GM12878 (cell line): ENCODE measurements around the gene ZMIZ1. TPM values are rescaled to one million over a fixed set of nuclear protein-coding genes. Genes with fewer than 3 reads are reported as not detected.

ENCODE experiments used
- ATAC-seq: fragments of 200-7000 bp; cut with Tn5 transposase; 3 replicates; pipeline ENCODE4 v1.9.1; 2020; ENCODE audit warnings: mild to moderate bottlenecking, moderate library complexity
- BruUV-seq: library from RNA; stranded (reverse); fragments of 400-500 nt; replicated peaks from 2 replicates; lab custom pipeline; 2021; lab: Mats Ljungman, UMichigan
- CTCF ChIA-PET: fragments of 300-600 bp; sonication (Branson Sonifier 250); formaldehyde crosslinking; extraction: SDS; loops from one replicate; lab custom pipeline; 2021; ENCODE audit warnings: inconsistent platforms; lab: Yijun Ruan, JAX
- POLR2A ChIA-PET: fragments of 350-600 bp; formaldehyde crosslinking; extraction: SDS; loops from one replicate; lab custom pipeline; 2021; ENCODE audit warnings: inconsistent platforms; lab: Charles Lee
- RAD21 ChIA-PET: fragments of 300-600 bp; sonication (Branson Sonifier 250); formaldehyde crosslinking; loops from one replicate; lab custom pipeline; 2023; ENCODE audit warnings: antibody characterized with exemption; ENCODE audit not compliant: unreplicated experiment; lab: Charles Lee
- SMC1A ChIA-PET: fragments of 300-600 bp; sonication (Branson Sonifier 250); formaldehyde crosslinking; loops from one replicate; lab custom pipeline; 2023; ENCODE audit not compliant: unreplicated experiment, uncharacterized antibody; lab: Charles Lee
- DNase-seq: peaks from one replicate; pipeline ENCODE4 v3.0.0-alpha.2; 2011; ENCODE audit warnings: low read depth, low spot score
- FAIRE-seq: peaks from 3 replicates; lab custom pipeline; 2011; peaks lifted over from hg19 to GRCh38; lab: Jason Lieb, UNC
- H2AFZ ChIP-seq: 2 replicates; pipeline ENCODE4 v1.6.0; 2011; ENCODE audit warnings: low read depth, low read length, control low read depth; ENCODE audit not compliant: control insufficient read depth
- H3K27ac ChIP-seq: 2 replicates; pipeline ENCODE4 v1.5.1; 2011; ENCODE audit warnings: control low read depth; ENCODE audit not compliant: control insufficient read depth, insufficient read depth
- H3K27me3 ChIP-seq, 2 experiments: replicated peaks in 1 of 2; 2 replicates each; pipeline versions ENCODE4 v1.6.0 to v1.6.1; 2011; ENCODE audit warnings: low read length in 1 of 2; ENCODE audit not compliant: control insufficient read depth in 2 of 2, insufficient read depth in 2 of 2
- H3K36me3 ChIP-seq, 2 experiments: 2 replicates each; pipeline ENCODE4 v1.5.1; 2011; ENCODE audit warnings: low read length in 1 of 2; ENCODE audit not compliant: control insufficient read depth in 2 of 2, insufficient read depth in 2 of 2
- H3K4me1 ChIP-seq: 2 replicates; pipeline ENCODE4 v1.6.1; 2011; ENCODE audit warnings: mild to moderate bottlenecking, low read length, moderate library complexity, mixed read lengths; ENCODE audit not compliant: control insufficient read depth, insufficient read depth
- H3K4me2 ChIP-seq: 2 replicates; pipeline ENCODE4 v1.6.0; 2011; ENCODE audit warnings: control low read depth; ENCODE audit not compliant: control insufficient read depth, insufficient read depth
- H3K4me3 ChIP-seq: fragments of 200-600 bp; sonication (generic); 2 replicates; pipeline ENCODE4 v1.5.1; 2016
- H3K79me2 ChIP-seq: 2 replicates; pipeline ENCODE4 v1.6.0; 2011; ENCODE audit warnings: low read length; ENCODE audit not compliant: control insufficient read depth, insufficient read depth
- H3K9ac ChIP-seq: 2 replicates; pipeline ENCODE4 v1.8.0; 2011; ENCODE audit warnings: low read length, control low read depth, mixed read lengths; ENCODE audit not compliant: control insufficient read depth, insufficient read depth
- H3K9me3 ChIP-seq: replicated peaks from 3 replicates; pipeline ENCODE4 v1.5.1; 2011; ENCODE audit warnings: mild to moderate bottlenecking, low read length; ENCODE audit not compliant: control insufficient read depth, insufficient read depth
- H4K20me1 ChIP-seq: 2 replicates; pipeline ENCODE4 v1.6.0; 2011; ENCODE audit not compliant: control insufficient read depth, insufficient read depth
- BACH1 ChIP-seq: fragments of 450-650 bp; IDR thresholded peaks from 2 replicates; pipeline ENCODE4 v1.6.1; 2017; ENCODE audit warnings: mild to moderate bottlenecking, borderline replicate concordance
- BCLAF1 ChIP-seq: fragments of 450-650 bp; IDR thresholded peaks from 2 replicates; pipeline ENCODE4 v1.6.1; 2017; ENCODE audit warnings: antibody characterized with exemption, mild to moderate bottlenecking, moderate library complexity
- BMI1 ChIP-seq: fragments of 450-650 bp; IDR thresholded peaks from 2 replicates; pipeline ENCODE4 v1.6.1; 2016; ENCODE audit warnings: mild to moderate bottlenecking, moderate library complexity, borderline replicate concordance
- CBX3 ChIP-seq: fragments of 200-600 bp; sonication (generic); IDR thresholded peaks from 2 replicates; pipeline ENCODE4 v1.6.1; 2016; ENCODE audit warnings: low read depth, borderline replicate concordance
- CEBPB ChIP-seq, 2 experiments: fragments of 150-350 bp in 1 of 2; IDR thresholded peaks; 2 replicates each; pipeline ENCODE4 v1.6.1; 2012 to 2014; ENCODE audit warnings: low read depth in 2 of 2, low read length in 2 of 2, borderline replicate concordance in 1 of 2, inconsistent platforms in 1 of 2
- CHD2 ChIP-seq: IDR thresholded peaks from 2 replicates; pipeline ENCODE4 v1.6.1; 2011; ENCODE audit warnings: low read depth, low read length, improper control_type of control experiment, borderline replicate concordance
- E2F8 ChIP-seq: fragments of 450-650 bp; IDR thresholded peaks from 2 replicates; pipeline ENCODE4 v1.6.1; 2018; ENCODE audit warnings: mild to moderate bottlenecking, low read depth, moderate library complexity; ENCODE audit not compliant: partially characterized antibody
- EP300 ChIP-seq, 2 experiments: fragments of 150-350 bp in 1 of 2; IDR thresholded peaks; 2 replicates each; pipeline ENCODE4 v1.6.1; 2011 to 2012; ENCODE audit warnings: low read depth in 2 of 2, low read length in 2 of 2, borderline replicate concordance in 1 of 2, improper control_type of control experiment in 1 of 2, inconsistent platforms in 1 of 2; ENCODE audit not compliant: control insufficient read depth in 1 of 2
- MYB ChIP-seq: fragments of 150-350 bp; IDR thresholded peaks from 2 replicates; pipeline ENCODE4 v1.6.1; 2014; ENCODE audit warnings: mild to moderate bottlenecking, low read depth, low read length, borderline replicate concordance
- NBN ChIP-seq: fragments of 450-650 bp; IDR thresholded peaks from 2 replicates; pipeline ENCODE4 v1.6.1; 2016
- PAX8 ChIP-seq: fragments of 450-650 bp; IDR thresholded peaks from 2 replicates; pipeline ENCODE4 v1.6.1; 2017; ENCODE audit warnings: mild to moderate bottlenecking, moderate library complexity
- SMAD5 ChIP-seq: IDR thresholded peaks from 2 replicates; pipeline ENCODE4 v1.6.1; 2016; ENCODE audit warnings: antibody characterized with exemption, low read depth
- SMC3 ChIP-seq: IDR thresholded peaks from 2 replicates; pipeline ENCODE4 v1.6.1; 2011; ENCODE audit warnings: low read length, improper control_type of control experiment, borderline replicate concordance
- SREBF2 ChIP-seq: IDR thresholded peaks from 2 replicates; pipeline ENCODE4 v1.6.1; 2012; ENCODE audit warnings: mild to moderate bottlenecking, low read length
- TARDBP ChIP-seq: IDR thresholded peaks from 2 replicates; pipeline ENCODE4 v1.6.1; 2016; ENCODE audit warnings: borderline replicate concordance
- ZNF687 ChIP-seq: fragments of 450-650 bp; IDR thresholded peaks from 2 replicates; pipeline ENCODE4 v1.6.1; 2017; ENCODE audit warnings: mild to moderate bottlenecking, moderate library complexity
- whole genome bisulfite sequencing: methylation state at CpG from one replicate; pipeline ENCODE4 v1.1.6; 2016; ENCODE audit warnings: low lambda C conversion rate; ENCODE audit not compliant: insufficient replicate concordance, insufficient coverage; ENCODE audit errors: missing lambda C conversion rate; 5-methylcytosine and 5-hydroxymethylcytosine counted together
- in situ Hi-C: fragments of 300-500 bp; cut with MboI; formaldehyde crosslinking; loops from 9 replicates; pipeline ENCODE4 v1.14.3; 2018; ENCODE audit warnings: mixed read lengths
- intact Hi-C: fragments of 100-400 bp; cut with micrococcal nuclease; formaldehyde crosslinking; loops from one replicate; pipeline ENCODE4 v1.14.2; 2022; ENCODE audit not compliant: unreplicated experiment
- polyA plus RNA-seq, 11 experiments: library from polyadenylated mRNA; depleted of rRNA in 4 of 11; unstranded in 6 of 11; stranded (reverse) in 5 of 11; fragments of >200 nt; fragmentation: Nextera tagmentation in 4 of 11; fragmentation: Illumina TruSeq in 1 of 11; extraction: Ambion mirVana in 4 of 11; extraction: Trizol in 1 of 11; gene quantifications; 1 replicate in 1 of 11; 2 replicates in 10 of 11; pipeline versions ENCODE4 v1.2.1 to v1.2.3, GENCODE V29; 2011 to 2016; ENCODE audit warnings: inconsistent platforms in 2 of 11, missing spikeins in 2 of 11, low read depth in 1 of 11
- total RNA-seq, 4 experiments: library from RNA; depleted of rRNA in 3 of 4; stranded (reverse); fragments of >200 nt in 3 of 4; fragmentation: Illumina TruSeq in 1 of 4; extraction: Trizol in 1 of 4; gene quantifications; 2 replicates each; pipeline versions ENCODE4 v1.2.1 to v1.2.3, GENCODE V29; 2013 to 2021

ZMIZ1 gene
- total and polyA plus RNA-seq, 10 of the 15 experiments (the other 5 are each of a cell fraction or from before 2014, with no cell fraction given) = 3.1 to 82.3 (median 14.9) TPM

GRCh38 chr10:79210672-79211071 lies 141.9 kb downstream of the ZMIZ1 start:
- POLR2A ChIA-PET = no interaction called here
- RAD21 ChIA-PET = interaction anchor here (1.0 kb wide), 1 partner anchor 76 kb away, joined by 3 read pairs; no protein-coding TSS in a partner anchor
- intact Hi-C loops (no loop called here), in situ Hi-C loops (no loop called here)
- H3K27ac ChIP-seq = no peak overlapping the region
- H3K9me3 ChIP-seq = no peaks in the 10 kb centered on the region
- no peak for TF ChIP-seq SREBF2
- no peak for TF ChIP-seq BCLAF1
- TF ChIP-seq CBX3 = no peak
- no peak for TF ChIP-seq CEBPB (IDR thresholded peaks at IDR 0.05; ENCODE audit: borderline replicate concordance in 1 of 2, low read depth in 2 of 2, low read length in 2 of 2)
- no peak for TF ChIP-seq SMC3
- TF ChIP-seq BACH1 = no peak
- no peak for TF ChIP-seq NBN
- TF ChIP-seq BMI1 = no peak
- TF ChIP-seq PAX8 = no peak
- no peak for TF ChIP-seq ZNF687
- no peak for TF ChIP-seq SMAD5
- no peak for TF ChIP-seq EP300 (IDR thresholded peaks at IDR 0.05; ENCODE audit: borderline replicate concordance in 1 of 2, control insufficient read depth in 1 of 2, low read depth in 2 of 2, low read length in 2 of 2)
- no peak for TF ChIP-seq MYB
- no peak for TF ChIP-seq E2F8
- no peak for TF ChIP-seq CHD2
- TF ChIP-seq TARDBP = no peak
- H3K4me3 ChIP-seq = no peak overlapping the region
- H3K4me1 ChIP-seq = no peaks in the 10 kb centered on the region
- H3K79me2 ChIP-seq = no peaks in the 10 kb centered on the region
- H4K20me1 ChIP-seq = no peaks in the 10 kb centered on the region
- BruUV-seq = no TSS peak
- no peak overlapping the region for H3K4me2 ChIP-seq
- no peak for ATAC-seq
- SMC1A ChIA-PET = no interaction called here
- WGBS = 60% methylated on average over 1 of the region's 1 CpG
- DNase-seq = no peak
- no peaks in the 10 kb centered on the region for H3K27me3 ChIP-seq
- H3K9ac ChIP-seq = no peak overlapping the region
- FAIRE-seq = no peak
- H3K36me3 ChIP-seq = no peaks in the 10 kb centered on the region; a peak in 1 of 4 replicates
- CTCF ChIA-PET = no interaction called here
- no peak overlapping the region for H2AFZ ChIP-seq
